Mucosa of descending colon (tissue), 3 donors: Measurements from ENCODE around the gene DMKN. TPM values are rescaled to one million over a fixed set of nuclear protein-coding genes. Genes with fewer than 3 reads are reported as not detected.

Source experiments
- ATAC-seq: fragments of 200-7000 bp; cut with Tn5 transposase; one replicate; pipeline ENCODE4 v1.9.1; 2020; ENCODE audit warnings: mild to moderate bottlenecking, moderate library complexity
- DNase-seq, 3 donors: peaks; one replicate each; pipeline ENCODE4 v3.0.0-alpha.2; 2020
- H3K36me3 ChIP-seq: fragments of 200-600 bp; one replicate; pipeline ENCODE4 v1.8.0; 2021; ENCODE audit warnings: low read depth, mild to moderate bottlenecking
- H3K4me1 ChIP-seq: fragments of 200-600 bp; one replicate; pipeline ENCODE4 v1.8.0; 2021; ENCODE audit warnings: low read depth, mild to moderate bottlenecking
- H3K4me3 ChIP-seq: fragments of 200-600 bp; one replicate; pipeline ENCODE4 v1.8.0; 2021; ENCODE audit warnings: mild to moderate bottlenecking
- H3K9me3 ChIP-seq: fragments of 200-600 bp; one replicate; pipeline ENCODE4 v1.8.0; 2021; ENCODE audit warnings: mild to moderate bottlenecking
- intact Hi-C, 2 donors: fragments of 100-400 bp; cut with DNase I in 1 of 2; cut with micrococcal nuclease in 1 of 2; formaldehyde crosslinking; loops; one replicate each; pipeline versions ENCODE4 v1.11.0 to v1.11.1; 2022; cut with DNase I, micrococcal nuclease
- total RNA-seq, 3 donors: library from RNA; stranded (reverse); fragmentation: NEBNext Ultra II Directional in 2 of 3; extraction: Animal tissue kit (Norgen Biotek cat#: 25700) in 2 of 3; gene quantifications; one replicate each; pipeline versions ENCODE4 v1.2.1 to v1.2.4, GENCODE V29; 2021 to 2023
- TF ChIP-seq, protein P1 (sequence below): fragments of 200-600 bp; IDR thresholded peaks from one replicate; pipeline ENCODE4 v1.8.0; 2022; ENCODE audit warnings: antibody characterized with exemption, mild to moderate bottlenecking
- donor health status: DM: no; HTN: no; CAD: no; lungs with moderate emphysema.
- donor health status: DM: no; HTN: no; CAD: no.
- donor health status: DM: no; HTN: yes; CAD: no.

DMKN gene
- total RNA-seq, 3 donors from 2014 or later = 8.2 to 14.3 (median 10.7) TPM

DNA sequence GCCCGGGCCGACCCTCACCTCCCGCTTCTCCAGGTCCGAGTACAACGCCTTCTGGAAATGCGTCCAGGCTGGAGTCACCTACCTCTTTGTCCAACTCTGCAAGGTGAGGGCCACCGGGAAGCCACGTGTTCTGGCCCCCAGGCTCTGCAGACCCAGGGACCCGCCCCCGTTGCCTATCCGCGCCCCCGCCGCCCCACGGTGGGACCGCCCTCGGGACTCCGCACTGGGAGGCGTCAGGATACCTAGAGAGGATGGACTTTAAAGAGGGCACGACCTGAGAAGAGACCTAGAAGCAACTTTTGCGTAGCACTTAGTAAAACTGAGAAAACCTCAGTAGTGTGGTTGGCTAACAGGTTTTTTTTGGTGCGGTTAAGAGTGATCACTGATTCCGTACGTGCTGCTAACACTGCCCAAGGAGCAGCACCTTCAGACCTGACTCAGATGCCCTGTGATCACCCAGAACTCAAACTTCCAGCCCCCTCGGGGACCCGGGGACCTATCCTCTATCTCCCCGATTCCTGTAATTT is 32.5 kb upstream of the DMKN start:
- DNase-seq (peak; percentile 45 to 72 (median 68)), ATAC-seq (peak; percentile 55)
- Histone ChIP-seq H3K9me3 (no peaks in the 10 kb centered on the region), H3K4me3 (peak overlapping the region; percentile 64), H3K4me1 (peaks cover 10% of the 10 kb centered on the region), H3K36me3 (no peaks in the 10 kb centered on the region)
- TF ChIP-seq, protein P1, sequence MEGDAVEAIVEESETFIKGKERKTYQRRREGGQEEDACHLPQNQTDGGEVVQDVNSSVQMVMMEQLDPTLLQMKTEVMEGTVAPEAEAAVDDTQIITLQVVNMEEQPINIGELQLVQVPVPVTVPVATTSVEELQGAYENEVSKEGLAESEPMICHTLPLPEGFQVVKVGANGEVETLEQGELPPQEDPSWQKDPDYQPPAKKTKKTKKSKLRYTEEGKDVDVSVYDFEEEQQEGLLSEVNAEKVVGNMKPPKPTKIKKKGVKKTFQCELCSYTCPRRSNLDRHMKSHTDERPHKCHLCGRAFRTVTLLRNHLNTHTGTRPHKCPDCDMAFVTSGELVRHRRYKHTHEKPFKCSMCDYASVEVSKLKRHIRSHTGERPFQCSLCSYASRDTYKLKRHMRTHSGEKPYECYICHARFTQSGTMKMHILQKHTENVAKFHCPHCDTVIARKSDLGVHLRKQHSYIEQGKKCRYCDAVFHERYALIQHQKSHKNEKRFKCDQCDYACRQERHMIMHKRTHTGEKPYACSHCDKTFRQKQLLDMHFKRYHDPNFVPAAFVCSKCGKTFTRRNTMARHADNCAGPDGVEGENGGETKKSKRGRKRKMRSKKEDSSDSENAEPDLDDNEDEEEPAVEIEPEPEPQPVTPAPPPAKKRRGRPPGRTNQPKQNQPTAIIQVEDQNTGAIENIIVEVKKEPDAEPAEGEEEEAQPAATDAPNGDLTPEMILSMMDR = no peak
- intact Hi-C loops = no loop called here

DNA sequence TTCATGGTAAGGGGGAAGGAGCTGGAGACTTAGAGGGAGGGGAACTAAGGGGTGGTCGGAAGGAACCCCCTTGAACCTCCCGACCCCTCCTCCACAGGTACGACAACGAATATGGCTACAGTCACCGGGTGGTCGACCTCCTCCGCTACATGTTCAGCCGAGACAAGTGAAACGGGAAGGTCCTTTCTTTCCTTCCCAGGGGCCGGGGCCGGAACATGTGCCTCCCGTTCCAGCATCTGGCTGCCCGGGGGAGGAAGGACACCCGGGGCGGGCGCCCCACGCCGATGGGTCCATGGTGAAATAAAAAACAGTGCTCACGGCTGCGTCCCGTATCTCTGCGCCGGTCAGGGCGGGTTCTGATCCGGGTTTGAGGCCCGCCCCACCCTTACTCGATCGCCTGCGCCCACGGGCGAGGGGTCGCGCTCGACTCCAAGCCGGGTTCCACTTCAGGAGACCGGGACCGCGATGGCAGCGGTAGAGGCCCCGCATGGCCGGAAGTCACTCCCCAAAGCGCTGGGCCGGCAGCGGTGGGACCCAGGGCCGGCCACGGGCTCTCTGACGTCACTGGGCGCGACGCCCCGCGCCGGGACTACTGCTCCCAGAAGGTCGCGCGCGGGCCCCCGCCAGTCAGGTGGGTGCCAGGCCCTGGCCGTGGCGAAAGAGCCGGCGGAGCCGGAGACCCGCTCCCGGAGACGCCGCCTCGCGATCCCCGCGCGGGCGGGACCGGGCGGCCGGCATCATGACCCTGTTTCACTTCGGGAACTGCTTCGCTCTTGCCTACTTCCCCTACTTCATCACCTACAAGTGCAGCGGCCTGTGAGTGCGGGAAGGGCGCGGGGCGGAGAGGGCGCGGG is 31.8 kb upstream of the DMKN start, which contains the start of gene TMEM147:
Gene TMEM147, plus strand, starts transcription at position 626 of the 854 bp plus-strand sequence. Its CDS starts 114 bp downstream, at position 740.
- intact Hi-C loops = no loop called here
- no peaks in the 10 kb centered on the region for H3K36me3 ChIP-seq
- peaks cover 10% of the 10 kb centered on the region for H3K4me1 ChIP-seq
- H3K4me3 ChIP-seq = peak within 1 kb of the TSS; percentile 64
- H3K9me3 ChIP-seq = no peaks in the 10 kb centered on the region
- DNase-seq = peak; percentile 95
- ATAC-seq = peak; percentile 97
- TF ChIP-seq, protein P1 = no peak

DNA sequence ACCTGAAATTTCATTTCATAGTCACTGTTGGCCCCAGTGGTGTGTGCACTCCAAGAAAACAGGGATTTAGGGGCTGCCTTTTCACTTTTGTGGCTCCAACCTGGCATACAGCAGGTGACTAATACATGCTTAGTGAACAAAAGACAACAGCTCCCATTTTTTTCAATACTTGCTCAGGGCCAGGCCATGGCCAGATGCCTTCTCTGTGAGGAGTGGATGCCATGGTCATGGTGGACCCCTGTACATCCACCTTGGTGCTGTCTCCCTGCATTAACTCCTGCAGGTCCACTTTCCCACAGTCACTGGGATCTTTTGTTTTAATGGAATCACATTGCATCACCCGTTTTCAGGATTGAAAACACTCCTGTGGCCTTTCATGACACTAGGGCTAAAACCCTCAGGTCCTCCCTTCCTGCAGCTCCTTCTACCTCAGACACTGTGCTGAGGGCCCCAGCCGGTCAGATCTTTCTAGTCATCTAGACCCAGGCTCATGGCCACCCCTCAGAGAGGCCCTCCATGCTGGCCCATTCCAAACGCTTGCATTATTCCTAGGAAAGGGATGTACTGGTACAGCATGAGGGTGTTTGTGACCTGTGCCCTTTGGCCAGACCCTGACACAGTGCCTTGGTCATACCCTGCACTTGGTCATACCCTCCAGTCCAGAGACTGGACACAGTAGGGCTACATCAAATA is 30.8 kb upstream of the DMKN start:
- no peaks in the 10 kb centered on the region for H3K9me3 ChIP-seq
- intact Hi-C loops = no loop called here
- TF ChIP-seq, protein P1 = no peak
- H3K4me1 ChIP-seq = peaks cover 10% of the 10 kb centered on the region
- no peak for DNase-seq
- no peaks in the 10 kb centered on the region for H3K36me3 ChIP-seq
- ATAC-seq = no peak
- no peak overlapping the region for H3K4me3 ChIP-seq

DNA sequence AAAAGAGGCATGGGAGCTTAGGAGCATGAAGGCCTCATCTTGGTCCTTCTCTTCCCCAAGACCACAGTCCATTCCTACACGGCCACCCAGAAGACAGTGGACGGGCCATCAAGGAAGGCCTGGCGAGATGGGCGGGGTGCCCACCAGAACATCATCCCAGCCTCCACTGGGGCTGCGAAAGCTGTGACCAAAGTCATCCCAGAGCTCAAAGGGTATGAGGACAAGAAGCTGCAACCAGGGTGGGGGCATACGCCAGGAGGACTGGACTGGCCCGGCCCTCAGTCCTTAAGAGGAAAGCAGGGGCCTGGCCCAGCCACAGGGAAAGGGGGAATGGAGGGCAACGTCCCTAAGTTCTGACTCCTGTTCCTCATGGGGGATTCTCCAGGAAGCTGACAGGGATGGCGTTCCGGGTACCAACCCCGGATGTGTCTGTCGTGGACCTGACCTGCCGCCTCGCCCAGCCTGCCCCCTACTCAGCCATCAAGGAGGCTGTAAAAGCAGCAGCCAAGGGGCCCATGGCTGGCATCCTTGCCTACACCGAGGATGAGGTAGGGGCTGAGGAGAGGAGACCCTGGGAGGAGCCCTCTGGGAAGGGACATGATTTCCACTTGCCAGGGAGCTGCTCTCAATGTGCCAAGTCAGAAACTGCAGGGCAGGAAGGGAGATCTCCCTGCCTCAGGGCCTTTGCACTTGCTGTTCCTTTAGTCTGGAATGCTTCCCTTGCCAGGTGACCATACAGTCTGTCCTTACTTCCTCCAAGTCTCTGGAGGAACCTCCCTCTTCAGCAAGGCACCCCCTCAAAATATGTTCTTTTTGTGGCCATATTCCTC is 30.0 kb upstream of the DMKN start:
- H3K9me3 ChIP-seq = no peaks in the 10 kb centered on the region
- TF ChIP-seq, protein P1 = no peak
- ATAC-seq (no peak), DNase-seq (no peak)
- no peak overlapping the region for H3K4me3 ChIP-seq
- no peaks in the 10 kb centered on the region for H3K36me3 ChIP-seq
- intact Hi-C loops = no loop called here
- H3K4me1 ChIP-seq = peaks cover 10% of the 10 kb centered on the region

DNA sequence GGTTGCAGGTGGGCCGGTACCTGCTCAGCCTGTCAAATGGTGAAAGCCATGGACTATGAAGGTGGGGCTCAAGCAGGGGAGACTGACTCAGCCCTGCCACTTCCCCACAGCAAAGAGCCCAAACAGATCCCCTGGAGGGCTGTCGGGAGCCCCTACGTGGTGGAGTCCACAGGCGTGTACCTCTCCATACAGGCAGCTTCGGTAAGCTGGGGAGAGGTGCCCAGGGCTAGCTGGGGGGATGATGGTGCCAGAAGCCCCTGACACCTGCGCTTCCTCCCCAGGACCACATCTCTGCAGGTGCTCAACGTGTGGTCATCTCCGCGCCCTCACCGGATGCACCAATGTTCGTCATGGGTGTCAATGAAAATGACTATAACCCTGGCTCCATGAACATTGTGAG is 28.8 kb upstream of the DMKN start:
- peaks cover 10% of the 10 kb centered on the region for H3K4me1 ChIP-seq
- intact Hi-C loops = no loop called here
- ATAC-seq = no peak
- H3K36me3 ChIP-seq = no peaks in the 10 kb centered on the region
- DNase-seq = no peak
- TF ChIP-seq, protein P1 = no peak
- H3K9me3 ChIP-seq = no peaks in the 10 kb centered on the region
- no peak overlapping the region for H3K4me3 ChIP-seq
